GM12873 (cell line): Measurements from ENCODE around the gene HTT.

Experiments
- TF ChIP-seq, protein P1 (sequence below): IDR thresholded peaks from 2 replicates; pipeline ENCODE4 v1.5.1; 2012; ENCODE audit warnings: low read depth, mild to moderate bottlenecking, moderate library complexity, low read length, control low read depth; ENCODE audit not compliant: insufficient read depth; ENCODE audit errors: missing control alignments

HTT gene

DNA sequence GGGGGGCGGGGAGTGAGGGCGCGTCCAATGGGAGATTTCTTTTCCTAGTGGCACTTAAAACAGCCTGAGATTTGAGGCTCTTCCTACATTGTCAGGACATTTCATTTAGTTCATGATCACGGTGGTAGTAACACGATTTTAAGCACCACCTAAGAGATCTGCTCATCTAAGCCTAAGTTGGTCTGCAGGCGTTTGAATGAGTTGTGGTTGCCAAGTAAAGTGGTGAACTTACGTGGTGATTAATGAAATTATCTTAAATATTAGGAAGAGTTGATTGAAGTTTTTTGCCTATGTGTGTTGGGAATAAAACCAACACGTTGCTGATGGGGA, 1.1 kb downstream of the HTT start:
- TF ChIP-seq, protein P1, sequence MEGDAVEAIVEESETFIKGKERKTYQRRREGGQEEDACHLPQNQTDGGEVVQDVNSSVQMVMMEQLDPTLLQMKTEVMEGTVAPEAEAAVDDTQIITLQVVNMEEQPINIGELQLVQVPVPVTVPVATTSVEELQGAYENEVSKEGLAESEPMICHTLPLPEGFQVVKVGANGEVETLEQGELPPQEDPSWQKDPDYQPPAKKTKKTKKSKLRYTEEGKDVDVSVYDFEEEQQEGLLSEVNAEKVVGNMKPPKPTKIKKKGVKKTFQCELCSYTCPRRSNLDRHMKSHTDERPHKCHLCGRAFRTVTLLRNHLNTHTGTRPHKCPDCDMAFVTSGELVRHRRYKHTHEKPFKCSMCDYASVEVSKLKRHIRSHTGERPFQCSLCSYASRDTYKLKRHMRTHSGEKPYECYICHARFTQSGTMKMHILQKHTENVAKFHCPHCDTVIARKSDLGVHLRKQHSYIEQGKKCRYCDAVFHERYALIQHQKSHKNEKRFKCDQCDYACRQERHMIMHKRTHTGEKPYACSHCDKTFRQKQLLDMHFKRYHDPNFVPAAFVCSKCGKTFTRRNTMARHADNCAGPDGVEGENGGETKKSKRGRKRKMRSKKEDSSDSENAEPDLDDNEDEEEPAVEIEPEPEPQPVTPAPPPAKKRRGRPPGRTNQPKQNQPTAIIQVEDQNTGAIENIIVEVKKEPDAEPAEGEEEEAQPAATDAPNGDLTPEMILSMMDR = no peak

DNA sequence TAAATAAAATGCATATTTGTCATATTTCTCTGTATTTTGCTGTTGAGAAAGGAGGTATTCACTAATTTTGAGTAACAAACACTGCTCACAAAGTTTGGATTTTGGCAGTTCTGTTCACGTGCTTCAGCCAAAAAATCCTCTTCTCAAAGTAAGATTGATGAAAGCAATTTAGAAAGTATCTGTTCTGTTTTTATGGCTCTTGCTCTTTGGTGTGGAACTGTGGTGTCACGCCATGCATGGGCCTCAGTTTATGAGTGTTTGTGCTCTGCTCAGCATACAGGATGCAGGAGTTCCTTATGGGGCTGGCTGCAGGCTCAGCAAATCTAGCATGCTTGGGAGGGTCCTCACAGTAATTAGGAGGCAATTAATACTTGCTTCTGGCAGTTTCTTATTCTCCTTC, 3.3 kb downstream of the HTT start:
- TF ChIP-seq, protein P1 = no peak

DNA sequence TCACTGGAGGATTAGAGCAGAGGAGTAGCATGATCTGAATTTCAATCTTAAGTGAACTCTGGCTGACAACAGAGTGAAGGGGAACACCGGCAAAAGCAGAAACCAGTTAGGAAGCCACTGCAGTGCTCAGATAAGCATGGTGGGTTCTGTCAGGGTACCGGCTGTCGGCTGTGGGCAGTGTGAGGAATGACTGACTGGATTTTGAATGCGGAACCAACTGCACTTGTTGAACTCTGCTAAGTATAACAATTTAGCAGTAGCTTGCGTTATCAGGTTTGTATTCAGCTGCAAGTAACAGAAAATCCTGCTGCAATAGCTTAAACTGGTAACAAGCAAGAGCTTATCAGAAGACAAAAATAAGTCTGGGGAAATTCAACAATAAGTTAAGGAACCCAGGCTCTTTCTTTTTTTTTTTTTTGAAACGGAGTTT, 5.2 kb downstream of the HTT start:
- TF ChIP-seq, protein P1 = no peak

DNA sequence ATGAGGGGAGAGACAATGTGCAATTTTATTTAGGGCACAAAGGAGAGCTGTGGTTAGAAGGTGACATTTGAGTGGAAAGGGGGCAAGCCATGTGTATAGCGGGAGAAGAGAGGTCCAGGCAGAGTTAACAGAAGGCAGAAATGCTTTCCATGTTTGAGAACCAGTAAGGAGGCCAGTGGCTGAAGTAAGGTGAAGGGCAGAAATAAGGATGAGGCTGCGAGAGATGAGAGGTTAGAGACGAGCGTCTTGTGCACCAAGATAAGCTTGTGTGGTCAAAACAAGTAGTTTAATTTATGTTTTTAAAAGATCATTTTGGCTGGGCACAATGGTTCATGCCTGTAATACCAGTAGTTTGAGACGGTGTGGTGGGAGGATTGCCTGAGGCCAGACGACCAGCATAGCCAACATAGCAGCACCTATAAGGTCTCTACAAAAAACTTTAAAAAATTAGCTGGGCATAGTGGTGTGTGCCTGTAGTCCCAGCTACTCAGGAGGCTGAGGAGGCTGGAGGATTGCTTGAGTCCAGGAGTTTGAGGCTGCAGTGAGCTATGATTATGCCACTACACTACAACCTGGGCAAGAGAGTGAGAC, 8.5 kb downstream of the HTT start:
- TF ChIP-seq, protein P1 = no peak

DNA sequence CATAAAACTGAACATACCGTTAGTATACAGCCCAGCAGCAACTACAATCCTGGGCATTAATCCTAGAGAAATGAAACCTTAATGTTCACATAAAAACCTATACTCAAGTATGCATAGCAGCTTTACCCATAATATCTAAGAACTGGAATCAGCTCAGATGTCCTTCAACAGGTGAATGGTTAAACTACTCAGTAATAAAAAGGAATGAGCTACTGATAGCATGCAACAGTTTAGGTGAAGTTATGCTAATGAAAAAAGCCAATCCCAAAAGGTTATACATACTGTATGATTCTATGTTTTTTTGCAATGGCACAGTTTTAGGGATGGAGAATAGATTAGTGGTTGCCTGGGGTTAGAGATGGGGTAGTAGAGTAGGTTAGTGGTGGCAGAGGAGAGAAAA, 9.3 kb downstream of the HTT start:
- TF ChIP-seq, protein P1 = no peak

DNA sequence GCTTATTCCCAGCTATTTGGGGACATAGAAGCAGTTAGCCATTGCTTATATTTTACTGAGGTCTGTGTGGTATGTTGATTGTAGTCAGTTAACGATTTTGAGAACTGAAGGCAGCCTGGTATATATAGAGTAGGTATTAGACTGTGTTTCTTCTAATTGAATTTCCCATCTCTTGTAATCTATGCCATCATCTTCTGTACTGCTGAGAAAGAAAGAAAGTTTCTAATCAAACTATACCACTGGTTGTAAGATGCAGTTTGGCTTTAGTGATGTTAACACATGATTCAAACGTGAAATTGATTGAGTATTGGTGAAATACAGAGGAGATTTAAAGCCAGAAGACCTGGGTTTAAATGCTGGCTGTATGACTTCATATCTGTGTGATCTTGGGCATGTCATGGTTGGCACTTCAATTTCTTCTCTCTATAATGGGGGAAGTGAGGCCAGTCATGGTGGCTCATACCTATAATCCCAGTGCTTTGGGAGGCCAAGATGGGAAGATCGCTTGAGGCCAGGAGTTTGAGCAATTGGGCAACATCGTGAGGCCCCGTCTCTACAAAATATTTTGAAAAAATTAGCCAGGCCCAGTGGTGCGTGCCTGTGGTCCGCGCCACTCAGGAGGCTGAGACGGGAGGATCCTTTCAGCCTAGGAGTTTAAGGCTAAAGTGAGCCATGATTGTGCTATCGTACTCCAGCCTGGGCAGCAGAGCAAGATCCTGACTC, 11.6 kb downstream of the HTT start:
- TF ChIP-seq, protein P1 = no peak

DNA sequence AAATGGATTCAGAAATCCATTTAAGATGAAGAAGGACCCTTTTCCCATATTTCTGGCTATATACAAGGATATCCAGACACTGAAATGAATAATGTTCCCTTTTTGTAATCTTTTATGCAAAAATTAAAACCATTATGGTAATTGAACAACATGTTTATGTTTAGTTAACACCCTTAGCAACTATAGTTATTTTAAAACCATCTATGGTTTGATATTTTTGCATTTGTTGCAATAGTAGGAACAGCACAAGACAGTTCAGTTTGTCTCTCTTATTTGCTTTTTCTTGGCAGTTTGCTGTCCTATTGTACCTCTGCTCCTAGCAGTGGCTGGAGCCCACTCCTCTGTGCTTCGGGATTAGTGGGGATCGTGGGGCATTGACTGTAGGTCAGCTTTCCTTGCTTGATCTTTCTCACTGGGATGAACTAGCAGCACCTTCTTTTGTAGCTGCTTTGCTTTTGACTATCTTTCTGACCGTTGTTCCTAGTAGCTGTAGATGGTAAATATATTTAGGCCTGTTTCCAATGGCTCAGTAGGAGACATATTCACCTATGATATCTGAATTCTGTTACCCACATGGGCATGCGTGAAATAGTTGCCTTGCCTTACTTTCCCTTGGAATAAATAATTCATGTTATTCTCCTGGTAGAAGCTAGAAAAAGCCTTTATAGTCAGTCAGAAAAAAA, 12.8 kb downstream of the HTT start:
- TF ChIP-seq, protein P1 = no peak
